Smooth muscle cell (in vitro differentiated cells): ENCODE measurements around the gene SPSB3. TPM values are rescaled to one million over a fixed set of nuclear protein-coding genes. Genes with fewer than 3 reads are reported as not detected.

ENCODE experiments used
- DNase-seq: peaks from one replicate; lab custom pipeline; 2025; ENCODE audit not compliant: unreplicated experiment; lab: John Stamatoyannopoulos, UW
- H2AFZ ChIP-seq: fragments of 200-600 bp; sonication (generic); 2 replicates; pipeline ENCODE4 v1.6.0; 2016; ENCODE audit warnings: antibody characterized with exemption, low read depth, mild to moderate bottlenecking
- H3F3A ChIP-seq: fragments of 200-600 bp; sonication (generic); 2 replicates; pipeline ENCODE4 v1.6.0; 2017; ENCODE audit warnings: antibody characterized with exemption, low read depth
- H3K27ac ChIP-seq: fragments of 200-600 bp; sonication (generic); 2 replicates; pipeline ENCODE4 v1.5.1; 2016; ENCODE audit warnings: low read depth, mild to moderate bottlenecking
- H3K27me3 ChIP-seq: fragments of 200-600 bp; sonication (generic); 2 replicates; pipeline ENCODE4 v1.6.1; 2016; ENCODE audit warnings: low read depth, mild to moderate bottlenecking
- H3K36me3 ChIP-seq: fragments of 200-600 bp; sonication (generic); 2 replicates; pipeline ENCODE4 v1.5.1; 2016; ENCODE audit warnings: low read depth
- H3K4me1 ChIP-seq: fragments of 200-600 bp; sonication (generic); 2 replicates; pipeline ENCODE4 v1.5.1; 2016; ENCODE audit warnings: low read depth
- H3K4me2 ChIP-seq: fragments of 200-600 bp; sonication (generic); 2 replicates; pipeline ENCODE4 v1.6.0; 2016; ENCODE audit warnings: mild to moderate bottlenecking
- H3K4me3 ChIP-seq: fragments of 200-600 bp; sonication (generic); 2 replicates; pipeline ENCODE4 v1.5.1; 2016; ENCODE audit warnings: mild to moderate bottlenecking
- H3K79me2 ChIP-seq: fragments of 200-600 bp; sonication (generic); 2 replicates; pipeline ENCODE4 v1.6.0; 2016; ENCODE audit warnings: low read depth, mild to moderate bottlenecking
- H3K9ac ChIP-seq: fragments of 200-600 bp; sonication (generic); 2 replicates; pipeline ENCODE4 v1.6.0; 2016; ENCODE audit warnings: low read depth
- H3K9me3 ChIP-seq: fragments of 200-600 bp; sonication (generic); replicated peaks from 2 replicates; pipeline ENCODE4 v1.5.1; 2016; ENCODE audit warnings: low read depth
- H4K20me1 ChIP-seq: fragments of 200-600 bp; sonication (generic); 2 replicates; pipeline ENCODE4 v1.6.0; 2016; ENCODE audit warnings: low read depth
- WGBS: methylation state at CpG from one replicate; pipeline ENCODE4 v1.1.7; 2016; ENCODE audit warnings: low lambda C conversion rate; 5-methylcytosine and 5-hydroxymethylcytosine counted together
- polyA plus RNA-seq: library from polyadenylated mRNA; unstranded; fragments of >200 nt; fragmentation: Nextera tagmentation; extraction: Ambion mirVana; gene quantifications from 2 replicates; pipeline ENCODE4 v1.2.1, GENCODE V29; 2016
- total RNA-seq: library from RNA; depleted of rRNA; stranded (reverse); fragments of >200 nt; gene quantifications from 2 replicates; pipeline ENCODE4 v1.2.3, GENCODE V29; 2014
- TF ChIP-seq, protein P1 (sequence below): fragments of 200-600 bp; sonication (generic); IDR thresholded peaks from 2 replicates; pipeline ENCODE4 v1.5.1; 2017; ENCODE audit warnings: borderline replicate concordance, mild to moderate bottlenecking, antibody characterized with exemption; ENCODE audit not compliant: insufficient read depth, poor library complexity, severe bottlenecking

Gene SPSB3
- total and polyA plus RNA-seq, 2 experiments from 2014 or later: 25.1 to 49.8 TPM

DNA sequence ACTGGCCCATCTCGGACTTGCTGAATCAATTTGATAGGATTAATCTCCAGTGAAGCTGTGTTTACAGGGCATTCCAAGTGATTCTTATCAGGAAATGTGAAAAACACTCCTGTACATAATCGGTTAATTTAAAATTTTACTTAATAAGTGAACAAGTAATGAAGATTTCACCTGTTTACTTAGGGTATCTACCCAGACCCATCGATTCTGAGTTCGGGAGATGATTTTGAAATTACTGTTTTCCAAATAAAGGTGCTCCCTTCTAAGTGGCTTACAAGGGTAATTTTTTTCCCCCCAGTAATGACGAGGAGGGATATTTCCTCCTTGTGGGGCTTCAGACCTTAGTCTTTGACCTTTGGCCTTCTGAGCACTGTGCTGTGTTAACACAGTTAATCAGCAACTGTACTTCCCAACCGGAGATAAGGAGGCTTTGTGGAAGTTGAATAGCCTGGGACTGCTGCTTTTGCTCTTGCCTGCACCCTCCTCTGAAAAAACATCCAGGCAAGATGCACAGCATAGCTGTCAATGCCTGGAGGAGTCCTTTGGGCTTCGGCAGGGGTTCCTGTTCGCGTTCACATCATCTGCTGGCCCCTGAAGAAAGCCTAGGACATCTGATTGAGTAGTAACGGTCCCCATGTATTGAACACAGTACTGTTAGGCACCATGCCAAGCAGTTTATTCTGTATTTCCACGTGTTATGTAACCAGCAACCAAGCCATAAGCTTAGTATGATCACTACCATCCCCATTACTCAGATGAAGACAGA is 46.5 kb upstream of the SPSB3 start:
- H3K27ac ChIP-seq: no peak overlapping the region
- peak overlapping the region; percentile 83 for H3K4me3 ChIP-seq
- DNase-seq: no peak
- H2AFZ ChIP-seq: no peak overlapping the region
- 83% methylated on average over 11 of the region's 11 CpGs for WGBS
- no peaks in the 10 kb centered on the region for H3K36me3 ChIP-seq
- H3K27me3 ChIP-seq: no peaks in the 10 kb centered on the region
- no peaks in the 10 kb centered on the region for H3F3A ChIP-seq
- TF ChIP-seq, protein P1, sequence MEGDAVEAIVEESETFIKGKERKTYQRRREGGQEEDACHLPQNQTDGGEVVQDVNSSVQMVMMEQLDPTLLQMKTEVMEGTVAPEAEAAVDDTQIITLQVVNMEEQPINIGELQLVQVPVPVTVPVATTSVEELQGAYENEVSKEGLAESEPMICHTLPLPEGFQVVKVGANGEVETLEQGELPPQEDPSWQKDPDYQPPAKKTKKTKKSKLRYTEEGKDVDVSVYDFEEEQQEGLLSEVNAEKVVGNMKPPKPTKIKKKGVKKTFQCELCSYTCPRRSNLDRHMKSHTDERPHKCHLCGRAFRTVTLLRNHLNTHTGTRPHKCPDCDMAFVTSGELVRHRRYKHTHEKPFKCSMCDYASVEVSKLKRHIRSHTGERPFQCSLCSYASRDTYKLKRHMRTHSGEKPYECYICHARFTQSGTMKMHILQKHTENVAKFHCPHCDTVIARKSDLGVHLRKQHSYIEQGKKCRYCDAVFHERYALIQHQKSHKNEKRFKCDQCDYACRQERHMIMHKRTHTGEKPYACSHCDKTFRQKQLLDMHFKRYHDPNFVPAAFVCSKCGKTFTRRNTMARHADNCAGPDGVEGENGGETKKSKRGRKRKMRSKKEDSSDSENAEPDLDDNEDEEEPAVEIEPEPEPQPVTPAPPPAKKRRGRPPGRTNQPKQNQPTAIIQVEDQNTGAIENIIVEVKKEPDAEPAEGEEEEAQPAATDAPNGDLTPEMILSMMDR: no peak
- no peak overlapping the region for H3K9ac ChIP-seq
- peak overlapping the region; percentile 87 for H3K4me2 ChIP-seq
- H4K20me1 ChIP-seq: no peaks in the 10 kb centered on the region
- H3K4me1 ChIP-seq: peaks cover 18% of the 10 kb centered on the region
- H3K79me2 ChIP-seq: peaks cover 31% of the 10 kb centered on the region
- no peaks in the 10 kb centered on the region for H3K9me3 ChIP-seq

DNA sequence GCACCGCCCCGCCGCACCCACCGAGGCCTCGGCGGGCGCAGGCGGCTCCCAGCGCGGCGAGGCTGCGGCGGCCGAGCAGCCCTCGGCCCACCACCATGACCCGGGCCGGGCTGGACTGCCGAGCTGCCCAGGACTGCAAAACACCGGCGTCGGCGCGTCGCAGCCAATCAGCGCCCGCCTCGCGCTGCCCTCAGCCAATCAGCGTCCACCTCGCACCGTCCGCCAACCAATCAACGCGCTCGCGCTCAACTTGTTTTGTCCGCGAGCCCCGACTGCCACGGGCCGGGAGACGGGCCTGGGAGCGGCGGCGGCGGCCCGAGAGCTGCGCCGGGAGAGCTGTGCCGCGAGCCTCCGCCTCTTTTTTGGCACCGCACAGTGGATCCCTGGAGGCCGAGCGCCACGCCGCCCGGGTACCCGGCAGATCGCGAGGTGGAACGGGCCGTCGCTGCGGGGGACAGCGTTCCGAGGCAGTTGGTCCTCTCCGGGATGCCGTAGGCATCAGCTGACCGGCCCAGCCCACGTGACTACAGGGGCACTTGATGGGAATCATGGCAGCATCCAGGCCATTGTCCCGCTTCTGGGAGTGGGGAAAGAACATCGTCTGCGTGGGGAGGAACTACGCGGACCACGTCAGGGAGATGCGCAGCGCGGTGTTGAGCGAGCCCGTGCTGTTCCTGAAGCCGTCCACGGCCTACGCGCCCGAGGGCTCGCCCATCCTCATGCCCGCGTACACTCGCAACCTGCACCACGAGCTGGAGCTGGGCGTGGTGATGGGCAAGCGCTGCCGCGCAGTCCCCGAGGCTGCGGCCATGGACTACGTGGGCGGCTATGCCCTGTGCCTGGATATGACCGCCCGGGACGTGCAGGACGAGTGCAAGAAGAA is 44.6 kb upstream of the SPSB3 start, which contains the start of the genes FAHD1 and HAGH:
FAHD1 (plus strand) TSS at position 516 of the 883 bp plus-strand sequence; CDS start at position 549, 33 bp downstream.
HAGH (minus strand) TSS at position 135 of the 883 bp plus-strand sequence; CDS start at position 97, 38 bp downstream.
- TF ChIP-seq, protein P1: no peak
- Histone ChIP-seq H3K4me2 (peak within 1 kb of the TSS; percentile 87), H3K9me3 (no peaks in the 10 kb centered on the region), H3K27me3 (no peaks in the 10 kb centered on the region), H3K36me3 (no peaks in the 10 kb centered on the region), H3K27ac (peak within 1 kb of the TSS; percentile 66), H3K79me2 (peaks cover 31% of the 10 kb centered on the region), H3K4me1 (peaks cover 18% of the 10 kb centered on the region), H2AFZ (peak within 1 kb of the TSS; percentile 87), H3K4me3 (peak within 1 kb of the TSS; percentile 83), H4K20me1 (no peaks in the 10 kb centered on the region), H3K9ac (peak within 1 kb of the TSS; percentile 74), H3F3A (no peaks in the 10 kb centered on the region)
- 1% methylated on average over 86 of the region's 104 CpGs for WGBS
- peak; percentile 90 for DNase-seq

DNA sequence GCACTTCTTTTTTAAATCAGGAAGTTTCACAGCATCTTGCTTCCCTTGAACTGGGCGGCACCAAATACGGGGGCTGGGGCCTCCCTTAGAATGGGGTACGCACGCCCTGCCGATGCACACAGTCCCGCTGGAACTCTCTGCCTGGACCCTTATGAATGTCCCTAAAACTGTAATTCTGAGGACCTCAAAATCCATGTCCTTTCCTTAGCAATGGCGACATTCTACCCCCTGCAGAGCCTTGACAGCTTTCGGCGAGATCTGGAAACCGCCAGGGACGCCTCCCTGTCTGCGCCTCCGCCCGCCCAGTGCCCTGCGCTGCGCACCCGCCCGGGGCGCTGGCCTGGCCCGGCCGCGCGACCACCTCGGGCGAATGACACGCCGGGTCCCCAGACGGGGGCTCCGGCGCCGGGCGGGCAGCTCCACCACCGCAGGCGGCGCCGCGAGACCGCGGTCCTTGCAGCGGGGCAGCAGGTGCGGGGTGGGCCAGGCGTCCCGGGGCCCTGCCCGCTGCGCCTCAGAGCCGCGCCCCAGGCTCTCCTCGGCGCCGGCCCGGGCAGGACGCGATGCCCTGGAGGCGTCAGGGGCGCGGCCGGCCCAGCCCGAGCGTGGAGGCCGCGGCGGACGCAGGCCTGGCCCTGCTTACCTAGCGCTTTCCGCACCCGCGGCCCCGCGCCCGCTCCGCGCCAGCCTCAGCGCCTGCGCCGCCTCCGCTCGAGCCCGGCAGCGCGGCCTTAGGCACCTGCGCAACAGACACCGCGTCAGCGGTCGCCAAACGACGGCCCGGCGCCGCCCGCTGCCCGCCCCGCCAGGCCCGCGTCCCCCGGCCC is 43.7 kb upstream of the SPSB3 start:
- TF ChIP-seq, protein P1: no peak
- Histone ChIP-seq H4K20me1 (no peaks in the 10 kb centered on the region), H3K4me3 (peak overlapping the region; percentile 83), H3F3A (no peaks in the 10 kb centered on the region), H2AFZ (no peak overlapping the region), H3K4me1 (peaks cover 18% of the 10 kb centered on the region), H3K27ac (no peak overlapping the region), H3K36me3 (no peaks in the 10 kb centered on the region), H3K9ac (no peak overlapping the region), H3K4me2 (peak overlapping the region; percentile 87), H3K9me3 (no peaks in the 10 kb centered on the region), H3K27me3 (no peaks in the 10 kb centered on the region), H3K79me2 (peaks cover 31% of the 10 kb centered on the region)
- WGBS: 6% methylated on average over 75 of the region's 96 CpGs
- peak; percentile 70 for DNase-seq
